GM18502 (cell line): Measurements from ENCODE around the gene MGAM2.

Source experiments
- ATAC-seq: cut with Tn5 transposase; IDR thresholded peaks from one replicate; pipeline ENCODE4 v1.9.1; 2021; ENCODE audit warnings: mild to moderate bottlenecking; ENCODE audit not compliant: unreplicated experiment, poor library complexity

The MGAM2 gene

GRCh38 chr7:142114207-142114606 is 2.7 kb downstream of the MGAM2 start:
- ATAC-seq = no peak

- ATAC-seq = no peak
Measured at GRCh38 chr7:142120524-142120923, 9.0 kb downstream of the MGAM2 start.

DNA sequence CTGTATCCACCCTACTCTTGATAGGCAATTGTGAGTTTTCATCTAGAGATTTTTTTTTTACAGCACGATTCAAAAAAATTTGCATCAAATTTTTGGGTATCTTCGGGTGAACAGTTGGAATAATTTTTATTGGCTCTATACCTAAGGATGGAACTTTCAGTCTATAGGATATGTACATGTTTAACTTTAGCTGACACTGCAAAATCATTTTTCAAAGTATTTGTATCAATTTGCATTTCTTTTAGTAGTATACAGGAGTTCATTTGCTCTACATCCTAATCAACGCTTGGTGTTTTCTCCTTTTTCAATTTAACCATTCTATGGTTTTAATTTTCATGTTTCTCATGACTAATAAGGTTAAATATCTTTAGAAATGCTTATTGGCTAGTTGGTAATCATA is 11.7 kb downstream of the MGAM2 start:
- no peak for ATAC-seq

GRCh38 chr7:142125256-142125955 is 13.9 kb downstream of the MGAM2 start:
- no peak for ATAC-seq

DNA sequence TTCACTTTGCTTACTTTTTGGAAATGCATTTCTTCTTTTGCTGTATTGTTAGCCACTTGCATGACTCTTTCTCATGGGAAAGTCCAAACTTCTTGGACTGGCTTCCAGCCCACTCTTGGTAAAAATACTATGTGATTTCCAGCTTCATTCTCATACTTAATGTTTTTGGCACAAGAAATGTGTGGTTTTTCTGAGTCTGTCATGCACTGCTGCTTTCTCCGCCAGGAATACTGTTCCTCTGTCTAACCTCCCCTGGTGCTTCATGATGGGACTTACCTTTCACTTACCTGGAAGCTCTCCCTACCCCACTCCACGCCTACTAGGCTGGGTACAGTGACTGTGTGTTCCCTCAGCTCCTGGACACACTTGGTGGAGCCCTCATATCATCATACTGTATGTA is 18.7 kb downstream of the MGAM2 start:
- ATAC-seq = no peak

DNA sequence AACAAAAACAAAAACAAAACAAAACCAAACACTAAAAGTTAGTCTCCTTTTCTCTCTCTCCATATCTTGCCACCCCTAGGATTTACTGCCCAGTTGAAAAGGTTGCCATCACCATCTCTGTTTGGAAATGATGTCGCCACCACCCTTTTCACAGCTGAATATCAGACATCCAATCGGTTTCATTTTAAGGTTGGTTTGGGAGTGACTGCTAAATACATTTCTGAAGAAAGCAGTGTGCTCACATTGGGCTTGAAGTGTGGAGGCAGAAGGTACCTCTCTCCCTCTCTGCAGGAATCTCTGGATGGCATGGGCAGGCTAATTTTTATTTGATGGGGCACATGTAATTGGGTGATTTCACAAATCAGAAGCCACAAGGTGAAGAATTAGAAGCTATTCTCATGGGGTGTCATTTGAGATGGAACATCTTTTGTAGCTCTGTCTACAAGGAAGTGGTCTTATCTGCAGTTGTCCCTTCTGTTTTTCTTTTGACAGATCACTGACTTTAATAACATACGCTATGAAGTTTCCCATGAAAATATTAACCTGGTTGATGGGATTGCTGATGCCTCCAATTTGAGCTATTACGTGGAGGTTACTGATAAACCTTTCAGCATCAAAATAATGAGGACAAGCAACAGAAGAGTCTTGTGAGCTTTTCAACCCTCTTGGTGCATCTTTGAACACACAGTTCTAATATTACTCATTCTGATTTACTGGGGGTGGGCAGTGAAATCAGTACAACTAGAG is 20.1 kb downstream of the MGAM2 start:
- no peak for ATAC-seq

DNA sequence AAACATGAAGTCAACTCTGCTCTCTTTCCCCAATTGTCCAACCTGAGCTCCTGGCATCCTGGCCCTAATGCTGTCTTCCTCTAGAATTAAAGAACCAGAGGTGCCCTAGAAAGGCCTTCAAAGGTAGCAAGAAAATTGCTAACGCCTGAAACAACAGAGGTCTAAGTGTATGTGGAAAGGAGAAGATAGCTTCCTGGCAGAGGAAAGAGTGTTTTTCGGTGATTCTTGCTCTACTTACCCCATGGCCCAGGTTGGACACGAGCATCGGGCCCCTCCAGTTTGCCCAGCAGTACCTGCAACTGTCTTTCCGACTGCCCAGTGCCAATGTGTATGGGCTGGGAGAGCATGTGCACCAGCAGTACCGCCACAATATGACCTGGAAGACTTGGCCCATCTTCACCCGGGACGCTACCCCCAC is 22.2 kb downstream of the MGAM2 start:
- ATAC-seq = no peak

DNA sequence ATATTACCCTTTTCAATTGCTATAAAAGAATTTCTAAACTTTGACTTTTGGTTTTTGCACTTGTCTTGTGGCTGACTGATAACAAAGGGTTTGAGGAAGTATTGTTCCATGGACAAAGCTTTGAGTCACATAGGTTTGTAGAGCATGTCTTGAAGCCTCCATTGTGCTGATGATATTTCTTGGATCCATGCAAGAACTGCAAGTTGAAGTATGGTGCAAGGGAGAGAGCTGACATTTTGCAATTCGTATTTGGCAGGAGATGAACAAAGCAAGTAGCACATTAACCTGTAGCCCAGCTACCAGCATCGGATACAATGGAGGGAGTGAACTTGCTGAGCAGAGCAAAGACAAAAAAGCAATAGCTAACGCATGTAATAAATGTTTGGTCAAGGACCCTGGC is 23.4 kb downstream of the MGAM2 start:
- no peak for ATAC-seq

GRCh38 chr7:142138996-142139395 is 27.5 kb downstream of the MGAM2 start:
- ATAC-seq = no peak

DNA sequence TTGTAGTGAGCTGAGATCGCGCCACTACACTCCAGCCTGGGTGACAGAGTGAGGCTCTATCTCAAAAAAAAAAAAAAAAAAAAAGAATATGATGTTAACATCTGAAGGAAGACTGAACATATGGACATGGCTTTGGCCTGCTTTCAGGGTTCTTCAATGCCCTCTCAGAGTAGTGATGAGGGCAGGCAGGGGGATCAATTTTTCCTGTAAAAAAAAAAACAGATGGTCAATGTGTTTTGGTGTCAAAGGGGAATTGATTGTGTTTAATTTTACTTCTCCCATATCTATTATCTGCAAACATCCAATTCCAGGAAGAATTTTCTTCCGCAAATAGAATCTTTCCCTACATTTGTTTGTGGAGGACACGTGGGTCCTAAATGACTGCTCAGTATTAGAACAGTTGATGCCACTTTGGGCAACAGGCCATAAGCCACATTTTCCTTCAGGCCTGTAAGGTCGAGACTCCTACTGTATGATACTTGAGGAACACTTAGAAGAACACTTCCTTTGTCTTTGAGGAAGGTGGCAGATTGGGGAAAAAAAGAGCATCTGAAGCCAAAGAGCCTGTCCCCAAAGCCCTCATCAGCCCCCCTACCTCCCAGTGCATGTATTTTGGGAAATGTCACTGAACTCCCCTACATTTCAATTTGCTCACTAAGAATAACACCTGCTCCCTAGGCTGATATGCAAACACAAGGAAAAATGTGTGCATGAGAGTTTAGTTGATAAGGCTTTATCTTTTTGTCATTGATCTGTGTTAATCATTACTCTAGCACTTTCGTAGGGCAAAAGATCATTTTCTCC is 28.3 kb downstream of the MGAM2 start:
- no peak for ATAC-seq

GRCh38 chr7:142140401-142140959 is 29.0 kb downstream of the MGAM2 start:
- no peak for ATAC-seq

DNA sequence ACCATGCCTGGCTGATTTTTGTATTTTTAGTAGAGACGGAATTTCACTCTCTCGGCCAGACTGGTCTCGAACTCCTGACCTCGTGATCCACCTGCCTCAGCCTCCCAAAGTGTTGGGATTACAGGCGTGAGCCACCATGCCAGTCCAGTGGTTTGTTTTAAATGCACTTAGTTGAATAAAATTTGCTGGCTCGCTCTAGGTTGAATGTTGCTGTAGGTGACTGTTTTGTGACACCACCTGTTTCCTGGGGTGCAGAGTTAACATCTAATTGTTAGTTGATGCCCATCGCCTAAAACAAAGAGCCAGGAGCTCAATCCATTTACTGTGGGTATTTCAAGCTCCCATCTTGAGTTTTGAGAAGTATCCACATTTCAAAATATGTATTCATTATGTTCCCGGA is 31.2 kb downstream of the MGAM2 start:
- no peak for ATAC-seq

DNA sequence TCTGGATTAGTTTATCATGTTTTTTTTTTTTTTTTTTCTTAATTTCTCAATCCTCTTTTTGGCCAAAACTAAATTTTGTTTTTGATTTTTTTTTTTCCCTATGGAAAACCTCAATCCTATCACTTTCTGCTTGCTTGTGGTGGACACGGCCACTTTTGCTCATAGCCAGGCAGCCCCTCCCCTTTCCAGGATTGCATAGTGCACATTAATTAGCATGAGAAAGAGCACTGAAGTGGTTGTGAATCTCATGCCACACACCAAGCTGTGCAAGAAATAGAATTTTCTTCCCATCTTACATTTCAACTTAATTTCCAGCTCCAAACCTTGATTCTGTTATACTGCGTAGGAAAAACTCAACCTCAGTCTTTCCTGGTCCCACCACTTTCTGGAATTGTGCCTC is 34.6 kb downstream of the MGAM2 start:
- no peak for ATAC-seq

DNA sequence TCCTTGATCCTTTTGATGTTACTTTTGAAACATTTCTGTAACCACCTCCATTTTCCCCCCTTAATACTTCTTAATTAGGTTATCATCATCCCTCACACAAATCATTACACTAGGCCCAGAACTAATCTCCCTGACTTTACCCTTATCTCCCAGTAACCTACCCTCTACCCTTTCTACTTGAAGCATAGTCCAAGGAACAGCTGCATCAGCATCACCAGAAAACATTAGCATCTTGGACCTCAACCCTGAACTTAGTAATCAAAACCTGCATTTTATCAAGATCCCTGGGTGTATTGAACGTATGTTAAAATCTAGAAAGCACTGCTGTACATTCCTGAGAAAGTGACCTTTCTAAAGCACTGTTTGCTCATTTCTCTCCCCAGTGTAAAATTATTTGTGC is 38.8 kb downstream of the MGAM2 start:
- no peak for ATAC-seq

DNA sequence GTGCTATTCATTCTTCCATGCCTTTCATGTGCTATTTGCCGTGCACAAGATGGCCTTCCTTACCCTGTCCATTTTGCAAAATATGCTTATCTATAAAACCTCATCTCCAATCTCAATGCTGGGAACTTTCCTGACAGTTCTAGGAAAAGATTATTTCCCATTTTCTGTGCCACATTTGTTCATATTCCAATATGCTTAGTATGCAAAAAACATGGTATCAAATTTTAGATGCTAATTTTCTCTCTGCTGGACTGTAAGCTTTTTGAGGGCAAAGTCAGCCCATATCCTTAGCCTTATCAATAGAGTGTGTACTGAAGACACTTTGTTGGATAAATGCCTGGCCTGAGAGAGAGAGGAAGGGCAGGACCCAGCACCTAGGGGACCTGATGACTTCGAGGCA is 39.4 kb downstream of the MGAM2 start:
- ATAC-seq = no peak

- peak; percentile 86 for ATAC-seq
Measured at GRCh38 chr7:142152076-142152475, 40.6 kb downstream of the MGAM2 start.

DNA sequence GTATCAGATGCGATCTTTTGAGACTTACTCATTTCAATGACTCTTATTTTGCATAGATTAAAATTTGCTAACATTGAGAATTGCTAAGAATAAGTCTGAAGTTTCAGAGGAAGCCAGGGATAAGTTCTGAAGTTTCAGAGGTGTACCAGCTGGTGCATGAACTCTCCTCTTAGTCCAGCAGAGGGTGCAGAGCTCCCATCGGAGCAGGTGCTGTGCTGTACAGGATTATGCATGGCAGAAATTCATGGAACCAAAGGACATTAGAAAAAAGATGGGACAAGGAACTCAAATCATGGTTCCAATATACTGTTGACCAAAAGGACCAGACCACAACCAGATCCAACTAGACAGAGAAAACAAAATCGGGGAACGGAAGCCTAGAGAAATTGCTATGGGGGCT is 41.9 kb downstream of the MGAM2 start:
- peak; percentile 62 for ATAC-seq

DNA sequence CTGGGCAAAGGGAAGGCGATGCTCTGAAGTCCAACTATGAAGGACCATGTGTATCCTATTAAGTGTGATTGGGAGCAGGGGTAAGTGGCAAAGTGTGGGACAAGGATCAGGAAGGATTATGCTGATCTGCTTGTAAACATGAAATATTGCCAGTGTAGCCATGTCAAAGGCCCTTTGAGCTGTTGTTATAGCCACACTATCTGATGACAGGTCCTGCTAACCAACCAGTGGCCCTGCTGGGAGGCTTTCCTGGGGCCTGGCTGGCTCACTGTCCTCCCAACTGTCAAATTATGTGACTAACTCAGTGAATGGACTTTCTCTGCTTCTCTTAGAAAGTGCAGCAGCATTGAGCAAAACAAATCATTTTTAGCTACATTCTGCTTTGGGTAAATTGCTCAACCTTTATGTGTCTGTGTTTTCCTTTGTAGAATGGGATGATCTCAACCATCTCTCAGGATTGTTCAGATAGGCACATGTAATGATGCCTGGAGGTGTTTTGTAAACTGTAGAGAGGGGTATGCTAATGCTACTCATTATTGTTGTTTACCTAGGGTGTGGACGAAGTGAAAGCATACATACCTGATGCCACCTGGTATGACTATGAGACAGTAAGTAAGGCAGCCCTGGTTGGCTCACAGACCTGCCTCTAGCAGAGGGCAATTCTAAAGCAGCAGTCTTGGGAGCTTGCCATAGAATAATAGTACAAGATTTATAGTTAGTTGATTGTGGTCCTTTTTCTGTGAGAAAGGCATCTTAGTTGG is 47.4 kb downstream of the MGAM2 start:
- no peak for ATAC-seq

DNA sequence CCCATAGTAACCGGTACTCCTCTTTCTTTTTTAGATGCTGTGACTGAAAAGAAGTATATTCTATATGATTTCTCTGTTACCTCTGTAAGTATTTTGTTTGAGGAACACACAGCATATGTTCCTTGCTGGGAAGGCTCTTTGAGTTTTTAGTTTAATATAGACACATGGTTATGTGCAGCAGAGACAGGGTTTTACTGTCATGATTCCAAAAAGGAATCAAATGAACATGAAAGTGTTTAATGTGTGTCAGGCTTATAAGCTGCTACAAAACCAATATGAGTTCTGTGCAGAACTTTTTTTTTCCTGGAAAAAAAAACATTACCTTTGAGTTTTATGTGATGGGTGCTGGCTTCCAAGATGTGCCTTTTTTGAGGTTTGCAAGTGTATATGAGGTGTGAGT is 50.4 kb downstream of the MGAM2 start:
- ATAC-seq = no peak

DNA sequence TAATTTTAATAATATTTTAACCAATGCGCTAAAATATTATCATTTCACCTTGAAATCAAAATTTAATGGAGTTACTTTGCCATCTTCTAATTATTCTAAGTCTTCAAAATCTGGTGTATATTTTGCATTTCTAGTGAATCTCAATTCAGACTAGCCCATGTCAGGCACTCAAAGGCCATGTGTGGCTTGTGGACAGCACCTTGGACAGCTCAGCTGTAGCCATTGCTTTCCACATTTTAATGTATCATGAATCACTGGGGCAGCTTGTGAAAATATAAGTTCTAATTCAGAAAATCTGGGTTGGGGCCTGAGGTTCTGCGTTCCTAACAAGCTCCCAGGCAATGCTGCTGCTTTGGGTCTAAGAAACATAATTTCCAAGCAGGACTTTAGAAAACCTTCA is 57.2 kb downstream of the MGAM2 start:
- no peak for ATAC-seq
